ENCODE data around the gene NTMT2.
A peak's percentile ranks its signal among the peaks of the same experiment; 100 is the strongest.

Gene NTMT2

GRCh38 chr1:170210142-170210541 lies 64.4 kb downstream of the NTMT2 start:
- no peak for DNase-seq (ENCODE audit: low spot score)

GRCh38 chr1:170213596-170213995 lies 67.8 kb downstream of the NTMT2 start:
- no peak for DNase-seq (ENCODE audit: low spot score)

GRCh38 chr1:170214117-170215032 lies 68.6 kb downstream of the NTMT2 start:
- DNase-seq (ENCODE audit: low spot score): no peak

- peak; percentile 43 for DNase-seq (ENCODE audit: low spot score)
Observed at GRCh38 chr1:170215072-170215885, 69.5 kb downstream of the NTMT2 start.

- DNase-seq (ENCODE audit: low spot score): no peak
Observed at GRCh38 chr1:170217517-170218256, 71.9 kb downstream of the NTMT2 start.

GRCh38 chr1:170218257-170218650 lies 72.5 kb downstream of the NTMT2 start:
- peak; percentile 13 for DNase-seq (ENCODE audit: low spot score)
